ENCODE results near the gene MLF1. TPM values are rescaled to one million over a fixed set of nuclear protein-coding genes. Genes with fewer than 3 reads are reported as not detected.

Gene MLF1
- total and polyA plus RNA-seq, 2 experiments from 2014 or later: 5.8 to 11.2 TPM

DNA sequence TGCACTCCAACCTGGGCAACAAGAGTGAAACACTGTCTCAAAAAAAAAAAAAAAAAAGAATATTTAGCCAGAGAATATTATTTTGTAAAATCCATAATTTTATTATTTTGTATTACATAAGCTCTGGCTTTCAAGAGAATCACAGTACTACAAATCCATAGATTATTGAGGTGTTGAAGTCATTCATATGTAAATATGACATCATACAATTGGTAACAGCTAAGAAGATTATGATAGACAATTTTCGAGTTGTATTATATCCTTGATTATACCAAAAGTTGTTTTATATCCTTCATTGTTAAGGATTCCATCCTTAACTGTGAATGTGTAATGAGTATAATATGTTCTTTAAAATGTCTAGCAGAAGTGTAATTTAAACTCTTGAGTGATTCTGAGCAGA, 3.7 kb downstream of the MLF1 start:
- Histone ChIP-seq H3K9me3 (ENCODE audit: low read depth) (no peaks in the 10 kb centered on the region), H3K4me1 (ENCODE audit: insufficient read depth) (no peaks in the 10 kb centered on the region), H3K27me3 (no peaks in the 10 kb centered on the region), H3K27ac (no peak overlapping the region), H3K4me3 (no peak overlapping the region), H3K79me2 (no peaks in the 10 kb centered on the region), H3K4me2 (no peak overlapping the region), H2AFZ (no peak overlapping the region), H3K9me2 (replicated peaks; ENCODE audit: insufficient read depth) (no peaks in the 10 kb centered on the region), H4K20me1 (ENCODE audit: insufficient read depth, poor library complexity, severe bottlenecking) (no peaks in the 10 kb centered on the region), H3K36me3 (replicated peaks; ENCODE audit: insufficient read depth, low read depth) (no peaks in the 10 kb centered on the region)
- 86% methylated on average over 1 of the region's 1 CpG for WGBS (ENCODE audit: low lambda C conversion rate, missing lambda C conversion rate)
- TF ChIP-seq EZH2phosphoT487 (IDR thresholded peaks at IDR 0.05; ENCODE audit: low read depth, severe bottlenecking, unreplicated experiment): no peak
- TF ChIP-seq, protein P1, sequence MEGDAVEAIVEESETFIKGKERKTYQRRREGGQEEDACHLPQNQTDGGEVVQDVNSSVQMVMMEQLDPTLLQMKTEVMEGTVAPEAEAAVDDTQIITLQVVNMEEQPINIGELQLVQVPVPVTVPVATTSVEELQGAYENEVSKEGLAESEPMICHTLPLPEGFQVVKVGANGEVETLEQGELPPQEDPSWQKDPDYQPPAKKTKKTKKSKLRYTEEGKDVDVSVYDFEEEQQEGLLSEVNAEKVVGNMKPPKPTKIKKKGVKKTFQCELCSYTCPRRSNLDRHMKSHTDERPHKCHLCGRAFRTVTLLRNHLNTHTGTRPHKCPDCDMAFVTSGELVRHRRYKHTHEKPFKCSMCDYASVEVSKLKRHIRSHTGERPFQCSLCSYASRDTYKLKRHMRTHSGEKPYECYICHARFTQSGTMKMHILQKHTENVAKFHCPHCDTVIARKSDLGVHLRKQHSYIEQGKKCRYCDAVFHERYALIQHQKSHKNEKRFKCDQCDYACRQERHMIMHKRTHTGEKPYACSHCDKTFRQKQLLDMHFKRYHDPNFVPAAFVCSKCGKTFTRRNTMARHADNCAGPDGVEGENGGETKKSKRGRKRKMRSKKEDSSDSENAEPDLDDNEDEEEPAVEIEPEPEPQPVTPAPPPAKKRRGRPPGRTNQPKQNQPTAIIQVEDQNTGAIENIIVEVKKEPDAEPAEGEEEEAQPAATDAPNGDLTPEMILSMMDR (IDR thresholded peaks at IDR 0.05; ENCODE audit: poor library complexity): no peak
- no peak for TF ChIP-seq EZH2 (IDR thresholded peaks at IDR 0.05; ENCODE audit: borderline replicate concordance)
- no peak for DNase-seq (ENCODE audit: low spot score)

DNA sequence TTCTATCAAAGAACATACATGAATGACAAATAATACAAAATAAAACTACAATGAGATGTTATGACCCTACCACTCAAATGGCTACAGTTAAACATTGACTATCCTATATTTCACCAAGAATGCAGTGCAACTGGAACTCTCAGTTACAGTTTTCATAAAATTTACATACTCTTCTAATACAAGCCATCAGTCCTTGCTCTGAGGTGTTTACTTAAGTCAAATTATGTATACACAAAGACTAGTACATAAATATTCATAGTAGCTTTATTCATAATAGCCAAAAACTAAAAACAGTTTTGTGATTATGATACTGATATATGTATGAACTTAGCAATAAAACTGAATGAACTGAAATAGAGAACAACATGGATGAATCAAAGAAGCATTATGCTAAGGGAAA, 19.2 kb downstream of the MLF1 start:
- Histone ChIP-seq H3K4me3 (no peak overlapping the region), H3K27ac (no peak overlapping the region), H3K36me3 (replicated peaks; ENCODE audit: insufficient read depth, low read depth) (no peaks in the 10 kb centered on the region), H3K4me2 (no peak overlapping the region), H3K79me2 (no peaks in the 10 kb centered on the region), H2AFZ (no peak overlapping the region), H3K27me3 (no peaks in the 10 kb centered on the region), H4K20me1 (ENCODE audit: insufficient read depth, poor library complexity, severe bottlenecking) (no peaks in the 10 kb centered on the region), H3K4me1 (ENCODE audit: insufficient read depth) (no peaks in the 10 kb centered on the region), H3K9me2 (replicated peaks; ENCODE audit: insufficient read depth) (no peaks in the 10 kb centered on the region), H3K9me3 (ENCODE audit: low read depth) (no peaks in the 10 kb centered on the region)
- TF ChIP-seq EZH2 (IDR thresholded peaks at IDR 0.05; ENCODE audit: borderline replicate concordance) (no peak), EZH2phosphoT487 (IDR thresholded peaks at IDR 0.05; ENCODE audit: low read depth, severe bottlenecking, unreplicated experiment) (no peak)
- TF ChIP-seq, protein P1 (IDR thresholded peaks at IDR 0.05; ENCODE audit: poor library complexity): no peak
- DNase-seq (ENCODE audit: low spot score): no peak

DNA sequence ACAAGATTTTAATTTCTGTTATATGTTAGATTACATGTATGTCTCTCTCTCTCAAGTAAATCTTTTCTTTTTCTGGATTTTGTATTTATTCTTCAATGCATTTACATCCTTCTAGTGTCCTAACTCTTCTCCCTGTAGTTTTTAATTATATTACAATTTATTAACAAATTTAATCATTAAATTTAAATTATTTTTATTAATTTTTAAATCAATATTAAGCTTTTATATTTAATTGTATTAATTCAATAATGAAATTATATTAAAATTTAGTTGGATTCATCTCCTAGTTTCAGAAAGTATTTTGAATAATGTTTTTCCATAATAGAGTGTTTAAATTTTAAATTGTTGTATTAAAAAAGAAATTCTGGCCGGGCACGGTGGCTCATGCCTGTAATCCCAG, 29.8 kb downstream of the MLF1 start:
- Histone ChIP-seq H3K4me3 (no peak overlapping the region), H3K27me3 (no peaks in the 10 kb centered on the region), H4K20me1 (ENCODE audit: insufficient read depth, poor library complexity, severe bottlenecking) (no peaks in the 10 kb centered on the region), H3K36me3 (replicated peaks; ENCODE audit: insufficient read depth, low read depth) (no peaks in the 10 kb centered on the region), H3K9me3 (ENCODE audit: low read depth) (no peaks in the 10 kb centered on the region), H3K27ac (no peak overlapping the region), H3K79me2 (no peaks in the 10 kb centered on the region), H3K4me2 (no peak overlapping the region), H2AFZ (no peak overlapping the region), H3K9me2 (replicated peaks; ENCODE audit: insufficient read depth) (no peaks in the 10 kb centered on the region), H3K4me1 (ENCODE audit: insufficient read depth) (no peaks in the 10 kb centered on the region)
- WGBS (ENCODE audit: low lambda C conversion rate, missing lambda C conversion rate): 93% methylated on average over 2 of the region's 2 CpGs
- TF ChIP-seq EZH2phosphoT487 (IDR thresholded peaks at IDR 0.05; ENCODE audit: low read depth, severe bottlenecking, unreplicated experiment): no peak
- no peak for TF ChIP-seq EZH2 (IDR thresholded peaks at IDR 0.05; ENCODE audit: borderline replicate concordance)
- TF ChIP-seq, protein P1 (IDR thresholded peaks at IDR 0.05; ENCODE audit: poor library complexity): no peak
- no peak for DNase-seq (ENCODE audit: low spot score)

DNA sequence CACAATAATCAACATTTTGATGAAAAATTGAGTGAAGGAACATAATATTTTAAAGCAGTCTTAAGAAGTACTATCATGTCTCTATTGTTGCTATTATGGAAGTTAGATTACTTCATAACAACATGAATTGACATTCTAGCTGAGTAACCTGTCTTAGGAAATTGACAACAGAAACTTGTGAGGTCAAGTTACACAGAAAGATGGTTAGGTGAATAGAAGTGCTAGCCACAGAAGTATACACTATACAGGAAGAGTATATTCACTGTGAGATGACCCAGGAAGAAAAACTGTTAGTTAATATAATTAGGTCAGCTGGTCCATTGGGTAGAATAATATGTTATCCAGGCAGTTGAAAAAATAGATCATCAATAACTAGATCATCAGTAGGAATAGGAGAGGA, 31.2 kb downstream of the MLF1 start:
- no peaks in the 10 kb centered on the region for H4K20me1 ChIP-seq (ENCODE audit: insufficient read depth, poor library complexity, severe bottlenecking)
- H3K36me3 ChIP-seq (replicated peaks; ENCODE audit: insufficient read depth, low read depth): no peaks in the 10 kb centered on the region
- TF ChIP-seq EZH2 (IDR thresholded peaks at IDR 0.05; ENCODE audit: borderline replicate concordance) (no peak), EZH2phosphoT487 (IDR thresholded peaks at IDR 0.05; ENCODE audit: low read depth, severe bottlenecking, unreplicated experiment) (no peak)
- H3K4me3 ChIP-seq: no peak overlapping the region
- no peaks in the 10 kb centered on the region for H3K9me2 ChIP-seq (replicated peaks; ENCODE audit: insufficient read depth)
- H2AFZ ChIP-seq: no peak overlapping the region
- no peaks in the 10 kb centered on the region for H3K9me3 ChIP-seq (ENCODE audit: low read depth)
- no peaks in the 10 kb centered on the region for H3K4me1 ChIP-seq (ENCODE audit: insufficient read depth)
- H3K27ac ChIP-seq: no peak overlapping the region
- no peaks in the 10 kb centered on the region for H3K79me2 ChIP-seq
- no peaks in the 10 kb centered on the region for H3K27me3 ChIP-seq
- no peak for DNase-seq (ENCODE audit: low spot score)
- H3K4me2 ChIP-seq: no peak overlapping the region
